NB4 (cell line): ENCODE measurements around the gene WRAP53.

Source experiments
- DNase-seq: peaks from one replicate; pipeline ENCODE4 v3.0.0; 2010; ENCODE audit warnings: low read depth
- H3K4me3 ChIP-seq: one replicate; pipeline ENCODE4 v1.5.1; 2011; ENCODE audit warnings: mild to moderate bottlenecking, low read depth, low read length, moderate library complexity
- CTCF ChIP-seq: IDR thresholded peaks from one replicate; pipeline ENCODE4 v1.5.1; 2012; ENCODE audit warnings: low read depth, low read length
- MAX ChIP-seq: IDR thresholded peaks from 2 replicates; pipeline ENCODE4 v1.6.1; 2011; ENCODE audit warnings: low read depth, low read length
- MYC ChIP-seq: IDR thresholded peaks from 2 replicates; pipeline ENCODE4 v1.6.1; 2011; ENCODE audit warnings: low read depth, low read length
- POLR2A ChIP-seq: IDR thresholded peaks from 2 replicates; pipeline ENCODE4 v1.6.1; 2011; ENCODE audit warnings: mild to moderate bottlenecking; ENCODE audit not compliant: insufficient read length; ENCODE audit errors: extremely low read depth

WRAP53 gene

GRCh38 chr17:7686222-7687071 lies 1.8 kb upstream of the WRAP53 start:
- TF ChIP-seq POLR2A (peak; percentile 82), MYC (peak; percentile 34; the same call in 1 of the 2 replicates), MAX (peak; percentile 16; the same call in 1 of the 2 replicates), CTCF (no peak)
- DNase-seq = peak; percentile 84

GRCh38 chr17:7687072-7687907 lies 987 bp upstream of the WRAP53 start, which contains the start of gene TP53:
Gene TP53 (minus strand): TSS chr17:7687490. CDS start chr17:7676594, 10,896 bp downstream.
- peak; percentile 91 for DNase-seq
- TF ChIP-seq MYC (peak; percentile 99), CTCF (no peak), POLR2A (peak; percentile 93), MAX (peak; percentile 95)
- H3K4me3 ChIP-seq = peak within 1 kb of the TSS; percentile 99

More at GRCh38 chr17:7686222-7687071, 1.8 kb upstream of the WRAP53 start:
- H3K4me3 ChIP-seq = peak overlapping the region; percentile 99

- peak overlapping the region; percentile 94 for H3K4me3 ChIP-seq
- TF ChIP-seq CTCF (no peak), MYC (no peak), MAX (no peak), POLR2A (no peak)
- DNase-seq = no peak
These were observed 585 bp downstream of the WRAP53 start for GRCh38 chr17:7688808-7689316.

GRCh38 chr17:7695586-7695985 lies 7.3 kb downstream of the WRAP53 start:
- DNase-seq = no peak
- H3K4me3 ChIP-seq = no peak overlapping the region
- TF ChIP-seq MYC (no peak), CTCF (no peak), MAX (no peak), POLR2A (no peak)

- no peak for TF ChIP-seq POLR2A
- TF ChIP-seq MYC = no peak
- no peak for TF ChIP-seq CTCF
- TF ChIP-seq MAX = no peak
- no peak for DNase-seq
- no peak overlapping the region for H3K4me3 ChIP-seq
These were observed 9.7 kb downstream of the WRAP53 start for GRCh38 chr17:7697828-7698588.
